GM21723 (cell line): ENCODE measurements around the gene USP2.

ENCODE experiments used
- ATAC-seq: cut with Tn5 transposase; IDR thresholded peaks from one replicate; pipeline ENCODE4 v1.9.1; 2021; ENCODE audit warnings: mild to moderate bottlenecking, moderate library complexity; ENCODE audit not compliant: unreplicated experiment

The USP2 gene

GRCh38 chr11:119342362-119343130, 38.9 kb downstream of the USP2 start:
- no peak for ATAC-seq

GRCh38 chr11:119342023-119342300, 39.5 kb downstream of the USP2 start:
- no peak for ATAC-seq

GRCh38 chr11:119341222-119342022, 40.1 kb downstream of the USP2 start:
- no peak for ATAC-seq

- ATAC-seq: no peak
Observed at GRCh38 chr11:119340335-119341221, 40.9 kb downstream of the USP2 start, which contains the start of gene C1QTNF5. TSS of gene C1QTNF5 (minus strand) at chr11:119340883. CDS start at chr11:119340397, 486 bp downstream.

GRCh38 chr11:119339589-119340334, 41.7 kb downstream of the USP2 start:
- ATAC-seq: no peak

GRCh38 chr11:119338965-119339588, 42.4 kb downstream of the USP2 start:
- ATAC-seq: no peak

GRCh38 chr11:119338318-119338890, 43.1 kb downstream of the USP2 start:
- peak; percentile 42 for ATAC-seq

GRCh38 chr11:119337581-119338317, 43.7 kb downstream of the USP2 start:
- no peak for ATAC-seq

- no peak for ATAC-seq
Observed at GRCh38 chr11:119336744-119337469, 44.6 kb downstream of the USP2 start.

GRCh38 chr11:119335655-119336543, 45.6 kb downstream of the USP2 start:
- ATAC-seq: no peak

- no peak for ATAC-seq
Observed at GRCh38 chr11:119335091-119335654, 46.3 kb downstream of the USP2 start.

GRCh38 chr11:119334174-119334930, 47.1 kb downstream of the USP2 start, which contains the start of gene RNF26:
TSS of gene RNF26 (plus strand) at chr11:119334527. CDS start at chr11:119335123, 596 bp downstream.
- peak; percentile 87 for ATAC-seq

- no peak for ATAC-seq
Observed at GRCh38 chr11:119332111-119332765, 49.3 kb downstream of the USP2 start.

- no peak for ATAC-seq
Observed at GRCh38 chr11:119330237-119330636, 51.3 kb downstream of the USP2 start.

- no peak for ATAC-seq
Observed at GRCh38 chr11:119329320-119329719, 52.2 kb downstream of the USP2 start.

- ATAC-seq: no peak
Observed at GRCh38 chr11:119324189-119324588, 57.3 kb downstream of the USP2 start.
